HepG2 (cell line): ENCODE results near the gene ZNF764. TPM values are rescaled to one million over a fixed set of nuclear protein-coding genes. Genes with fewer than 3 reads are reported as not detected.

Source experiments
- ELF3 ChIP-seq: IDR thresholded peaks from 2 replicates; pipeline ENCODE4 v1.6.1; 2016; ENCODE audit warnings: missing genetic modification reagents, missing compliant biosample characterization
- KDM6A ChIP-seq: IDR thresholded peaks from 2 replicates; pipeline ENCODE4 v1.6.1; 2016; ENCODE audit warnings: low read depth
- LCORL ChIP-seq, 2 experiments: fragments of 450-650 bp in 1 of 2; sonication (generic) in 1 of 2; formaldehyde crosslinking in 1 of 2; IDR thresholded peaks; 2 replicates each; pipeline versions ENCODE4 v1.5.0 to v1.6.1; 2017 to 2020; ENCODE audit warnings: antibody characterized with exemption in 1 of 2, missing genetic modification reagents in 1 of 2
- RXRA ChIP-seq: sonication (generic); formaldehyde crosslinking; IDR thresholded peaks from 2 replicates; pipeline ENCODE4 v1.5.1; 2020; ENCODE audit warnings: missing genetic modification reagents
- SRY ChIP-seq: sonication (generic); formaldehyde crosslinking; IDR thresholded peaks from 2 replicates; pipeline ENCODE4 v1.8.0; 2022; ENCODE audit warnings: mild to moderate bottlenecking, missing genetic modification reagents
- TAF1 ChIP-seq: sonication (generic); formaldehyde crosslinking; IDR thresholded peaks from 2 replicates; pipeline ENCODE4 v1.4.0; 2020; ENCODE audit warnings: missing genetic modification reagents
- ZNF317 ChIP-seq: sonication (generic); formaldehyde crosslinking; IDR thresholded peaks from 2 replicates; pipeline ENCODE4 v1.5.0; 2020; ENCODE audit warnings: mild to moderate bottlenecking, missing genetic modification reagents
- ZNF44 ChIP-seq: sonication (generic); formaldehyde crosslinking; IDR thresholded peaks from 2 replicates; pipeline ENCODE4 v1.5.1; 2020; ENCODE audit warnings: mild to moderate bottlenecking, missing genetic modification reagents
- ZNF616 ChIP-seq: sonication (generic); formaldehyde crosslinking; IDR thresholded peaks from 2 replicates; pipeline ENCODE4 v1.5.0; 2020; ENCODE audit warnings: low read depth, mild to moderate bottlenecking, missing genetic modification reagents
- ZNF782 ChIP-seq: sonication (generic); formaldehyde crosslinking; IDR thresholded peaks from 2 replicates; pipeline ENCODE4 v1.4.0; 2020; ENCODE audit warnings: missing genetic modification reagents, mild to moderate bottlenecking, borderline replicate concordance
- ZSCAN9 ChIP-seq: IDR thresholded peaks from 2 replicates; pipeline ENCODE4 v1.6.1; 2016; ENCODE audit warnings: borderline replicate concordance
- polyA plus RNA-seq, 8 experiments: library from polyadenylated mRNA; depleted of rRNA in 3 of 8; stranded (reverse) in 7 of 8; unstranded in 1 of 8; fragments of >200 nt; fragmentation: Illumina TruSeq in 4 of 8; extraction: Trizol in 4 of 8; gene quantifications; 2 replicates each; pipeline versions ENCODE4 v1.2.1 to v1.2.3, GENCODE V29; 2011 to 2016; ENCODE audit warnings: low read depth in 4 of 8, missing spikeins in 1 of 8, mixed read lengths in 1 of 8; ENCODE audit not compliant: insufficient read depth in 1 of 8
- total RNA-seq, 5 experiments: library from RNA; depleted of rRNA; stranded (reverse); fragments of >200 nt; fragmentation: Illumina TruSeq; extraction: Trizol; gene quantifications; 2 replicates each; pipeline ENCODE4 v1.2.3, GENCODE V29; 2016; ENCODE audit warnings: low read depth in 1 of 5
- TF ChIP-seq, protein P1 (sequence below): sonication (generic); formaldehyde crosslinking; IDR thresholded peaks from 2 replicates; pipeline ENCODE4 v1.8.0; 2023; ENCODE audit warnings: mild to moderate bottlenecking, missing genetic modification reagents
- TF ChIP-seq, protein P2 (sequence below): sonication (generic); formaldehyde crosslinking; IDR thresholded peaks from 2 replicates; pipeline ENCODE4 v1.4.0; 2020; ENCODE audit warnings: missing genetic modification reagents, borderline replicate concordance
- TF ChIP-seq, protein P3 (sequence below): sonication (generic); formaldehyde crosslinking; IDR thresholded peaks from 2 replicates; pipeline ENCODE4 v1.8.1; 2023; ENCODE audit warnings: missing genetic modification reagents, inconsistent platforms, borderline replicate concordance
- TF ChIP-seq, protein P4 (sequence below): sonication (generic); formaldehyde crosslinking; IDR thresholded peaks from 2 replicates; pipeline ENCODE4 v1.5.0; 2020; ENCODE audit warnings: missing genetic modification reagents
- TF ChIP-seq, protein P5 (sequence below): sonication (generic); formaldehyde crosslinking; IDR thresholded peaks from 2 replicates; pipeline ENCODE4 v1.4.0; 2020; ENCODE audit warnings: mild to moderate bottlenecking, missing genetic modification reagents, borderline replicate concordance
- TF ChIP-seq, protein P6 (sequence below), 2 experiments: IDR thresholded peaks; 2 replicates each; pipeline ENCODE4 v1.6.1; 2011 to 2012; ENCODE audit warnings: low read length in 2 of 2, borderline replicate concordance in 1 of 2, low read depth in 1 of 2, mild to moderate bottlenecking in 1 of 2, moderate library complexity in 1 of 2

The ZNF764 gene
- total and polyA plus RNA-seq, 2 of the 13 experiments (the other 11 are each of a cell fraction or from before 2014, with no cell fraction given) = 4.1 to 9.1 TPM

DNA sequence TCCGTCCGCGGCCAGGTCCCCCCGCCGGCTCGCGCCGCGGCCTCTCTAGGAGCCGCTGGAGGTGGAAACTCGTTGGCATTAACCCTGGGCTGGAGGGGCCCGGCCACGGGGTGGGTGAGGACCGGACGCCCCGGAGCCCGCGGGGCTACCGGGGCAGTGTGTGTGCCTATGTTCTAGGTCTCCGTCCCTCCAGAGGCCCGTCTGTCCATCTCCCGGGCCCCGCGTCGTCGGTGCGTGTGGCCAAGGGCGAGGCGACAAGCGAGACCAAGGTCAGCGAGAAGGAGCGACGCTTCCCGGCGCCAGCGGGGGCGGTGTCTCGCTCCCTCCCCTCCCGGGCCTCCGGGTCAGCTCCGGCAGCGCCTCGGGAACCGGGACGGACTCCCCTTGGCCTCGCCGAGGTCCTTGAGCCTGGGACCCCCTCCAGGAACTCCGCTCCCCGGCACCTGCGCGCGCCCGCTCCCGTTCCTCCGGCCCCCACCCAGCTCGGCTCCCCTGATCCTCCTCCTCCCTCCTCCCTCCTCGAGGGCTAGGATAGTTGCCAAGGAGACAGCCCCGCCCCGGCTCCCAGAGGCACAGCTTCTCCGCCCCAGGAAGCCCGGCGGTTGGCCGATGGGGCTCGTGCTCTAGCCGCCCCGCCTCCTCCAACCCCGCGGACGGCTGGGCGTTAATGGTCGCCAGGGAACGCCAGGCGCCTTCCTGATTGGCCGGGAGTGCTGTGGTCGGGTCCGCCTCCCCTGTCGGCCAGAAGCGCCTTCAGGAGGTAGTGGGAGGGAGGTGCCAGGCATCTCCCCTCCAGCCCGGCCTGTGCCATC, 31.1 kb downstream of the ZNF764 start (continued):
- TF ChIP-seq, protein P1, sequence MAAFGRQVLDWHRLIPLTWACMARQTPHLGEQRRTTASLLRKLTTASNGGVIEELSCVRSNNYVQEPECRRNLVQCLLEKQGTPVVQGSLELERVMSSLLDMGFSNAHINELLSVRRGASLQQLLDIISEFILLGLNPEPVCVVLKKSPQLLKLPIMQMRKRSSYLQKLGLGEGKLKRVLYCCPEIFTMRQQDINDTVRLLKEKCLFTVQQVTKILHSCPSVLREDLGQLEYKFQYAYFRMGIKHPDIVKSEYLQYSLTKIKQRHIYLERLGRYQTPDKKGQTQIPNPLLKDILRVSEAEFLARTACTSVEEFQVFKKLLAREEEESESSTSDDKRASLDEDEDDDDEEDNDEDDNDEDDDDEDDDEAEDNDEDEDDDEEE (CRISPR knock-in tag) = peak; percentile 94
- TF ChIP-seq, protein P2, sequence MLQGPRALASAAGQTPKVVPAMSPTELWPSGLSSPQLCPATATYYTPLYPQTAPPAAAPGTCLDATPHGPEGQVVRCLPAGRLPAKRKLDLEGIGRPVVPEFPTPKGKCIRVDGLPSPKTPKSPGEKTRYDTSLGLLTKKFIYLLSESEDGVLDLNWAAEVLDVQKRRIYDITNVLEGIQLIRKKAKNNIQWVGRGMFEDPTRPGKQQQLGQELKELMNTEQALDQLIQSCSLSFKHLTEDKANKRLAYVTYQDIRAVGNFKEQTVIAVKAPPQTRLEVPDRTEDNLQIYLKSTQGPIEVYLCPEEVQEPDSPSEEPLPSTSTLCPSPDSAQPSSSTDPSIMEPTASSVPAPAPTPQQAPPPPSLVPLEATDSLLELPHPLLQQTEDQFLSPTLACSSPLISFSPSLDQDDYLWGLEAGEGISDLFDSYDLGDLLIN = no peak; the same call in 1 of the 2 replicates
- TF ChIP-seq, protein P3, sequence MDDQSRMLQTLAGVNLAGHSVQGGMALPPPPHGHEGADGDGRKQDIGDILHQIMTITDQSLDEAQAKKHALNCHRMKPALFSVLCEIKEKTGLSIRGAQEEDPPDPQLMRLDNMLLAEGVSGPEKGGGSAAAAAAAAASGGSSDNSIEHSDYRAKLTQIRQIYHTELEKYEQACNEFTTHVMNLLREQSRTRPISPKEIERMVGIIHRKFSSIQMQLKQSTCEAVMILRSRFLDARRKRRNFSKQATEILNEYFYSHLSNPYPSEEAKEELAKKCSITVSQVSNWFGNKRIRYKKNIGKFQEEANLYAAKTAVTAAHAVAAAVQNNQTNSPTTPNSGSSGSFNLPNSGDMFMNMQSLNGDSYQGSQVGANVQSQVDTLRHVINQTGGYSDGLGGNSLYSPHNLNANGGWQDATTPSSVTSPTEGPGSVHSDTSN (CRISPR knock-in tag) = no peak
- TF ChIP-seq, protein P4, sequence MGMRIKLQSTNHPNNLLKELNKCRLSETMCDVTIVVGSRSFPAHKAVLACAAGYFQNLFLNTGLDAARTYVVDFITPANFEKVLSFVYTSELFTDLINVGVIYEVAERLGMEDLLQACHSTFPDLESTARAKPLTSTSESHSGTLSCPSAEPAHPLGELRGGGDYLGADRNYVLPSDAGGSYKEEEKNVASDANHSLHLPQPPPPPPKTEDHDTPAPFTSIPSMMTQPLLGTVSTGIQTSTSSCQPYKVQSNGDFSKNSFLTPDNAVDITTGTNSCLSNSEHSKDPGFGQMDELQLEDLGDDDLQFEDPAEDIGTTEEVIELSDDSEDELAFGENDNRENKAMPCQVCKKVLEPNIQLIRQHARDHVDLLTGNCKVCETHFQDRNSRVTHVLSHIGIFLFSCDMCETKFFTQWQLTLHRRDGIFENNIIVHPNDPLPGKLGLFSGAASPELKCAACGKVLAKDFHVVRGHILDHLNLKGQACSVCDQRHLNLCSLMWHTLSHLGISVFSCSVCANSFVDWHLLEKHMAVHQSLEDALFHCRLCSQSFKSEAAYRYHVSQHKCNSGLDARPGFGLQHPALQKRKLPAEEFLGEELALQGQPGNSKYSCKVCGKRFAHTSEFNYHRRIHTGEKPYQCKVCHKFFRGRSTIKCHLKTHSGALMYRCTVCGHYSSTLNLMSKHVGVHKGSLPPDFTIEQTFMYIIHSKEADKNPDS (CRISPR knock-in tag) = 0 out of 2 replicates have a peak, but pooled peaks have one; percentile 36
- TF ChIP-seq ZSCAN9 = peak; percentile 37; the same call in 1 of the 2 replicates
- TF ChIP-seq LCORL (IDR thresholded peaks at IDR 0.05) = no peak
- TF ChIP-seq LCORL (CRISPR knock-in tag; IDR thresholded peaks at IDR 0.05) = peak; percentile 81
- TF ChIP-seq ZNF782 (CRISPR knock-in tag) = no peak
- no peak for TF ChIP-seq ELF3 (CRISPR knock-in tag)
- no peak; the same call in 1 of the 2 replicates for TF ChIP-seq KDM6A
- no peak for TF ChIP-seq ZNF44
- TF ChIP-seq, protein P5, sequence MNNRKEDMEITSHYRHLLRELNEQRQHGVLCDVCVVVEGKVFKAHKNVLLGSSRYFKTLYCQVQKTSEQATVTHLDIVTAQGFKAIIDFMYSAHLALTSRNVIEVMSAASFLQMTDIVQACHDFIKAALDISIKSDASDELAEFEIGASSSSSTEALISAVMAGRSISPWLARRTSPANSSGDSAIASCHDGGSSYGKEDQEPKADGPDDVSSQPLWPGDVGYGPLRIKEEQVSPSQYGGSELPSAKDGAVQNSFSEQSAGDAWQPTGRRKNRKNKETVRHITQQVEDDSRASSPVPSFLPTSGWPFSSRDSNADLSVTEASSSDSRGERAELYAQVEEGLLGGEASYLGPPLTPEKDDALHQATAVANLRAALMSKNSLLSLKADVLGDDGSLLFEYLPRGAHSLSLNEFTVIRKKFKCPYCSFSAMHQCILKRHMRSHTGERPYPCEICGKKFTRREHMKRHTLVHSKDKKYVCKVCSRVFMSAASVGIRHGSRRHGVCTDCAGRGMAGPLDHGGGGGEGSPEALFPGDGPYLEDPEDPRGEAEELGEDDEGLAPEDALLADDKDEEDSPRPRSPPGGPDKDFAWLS = no peak
- TF ChIP-seq RXRA (CRISPR knock-in tag) = peak; percentile 61; the same call in 1 of the 2 replicates
- TF ChIP-seq, protein P6, sequence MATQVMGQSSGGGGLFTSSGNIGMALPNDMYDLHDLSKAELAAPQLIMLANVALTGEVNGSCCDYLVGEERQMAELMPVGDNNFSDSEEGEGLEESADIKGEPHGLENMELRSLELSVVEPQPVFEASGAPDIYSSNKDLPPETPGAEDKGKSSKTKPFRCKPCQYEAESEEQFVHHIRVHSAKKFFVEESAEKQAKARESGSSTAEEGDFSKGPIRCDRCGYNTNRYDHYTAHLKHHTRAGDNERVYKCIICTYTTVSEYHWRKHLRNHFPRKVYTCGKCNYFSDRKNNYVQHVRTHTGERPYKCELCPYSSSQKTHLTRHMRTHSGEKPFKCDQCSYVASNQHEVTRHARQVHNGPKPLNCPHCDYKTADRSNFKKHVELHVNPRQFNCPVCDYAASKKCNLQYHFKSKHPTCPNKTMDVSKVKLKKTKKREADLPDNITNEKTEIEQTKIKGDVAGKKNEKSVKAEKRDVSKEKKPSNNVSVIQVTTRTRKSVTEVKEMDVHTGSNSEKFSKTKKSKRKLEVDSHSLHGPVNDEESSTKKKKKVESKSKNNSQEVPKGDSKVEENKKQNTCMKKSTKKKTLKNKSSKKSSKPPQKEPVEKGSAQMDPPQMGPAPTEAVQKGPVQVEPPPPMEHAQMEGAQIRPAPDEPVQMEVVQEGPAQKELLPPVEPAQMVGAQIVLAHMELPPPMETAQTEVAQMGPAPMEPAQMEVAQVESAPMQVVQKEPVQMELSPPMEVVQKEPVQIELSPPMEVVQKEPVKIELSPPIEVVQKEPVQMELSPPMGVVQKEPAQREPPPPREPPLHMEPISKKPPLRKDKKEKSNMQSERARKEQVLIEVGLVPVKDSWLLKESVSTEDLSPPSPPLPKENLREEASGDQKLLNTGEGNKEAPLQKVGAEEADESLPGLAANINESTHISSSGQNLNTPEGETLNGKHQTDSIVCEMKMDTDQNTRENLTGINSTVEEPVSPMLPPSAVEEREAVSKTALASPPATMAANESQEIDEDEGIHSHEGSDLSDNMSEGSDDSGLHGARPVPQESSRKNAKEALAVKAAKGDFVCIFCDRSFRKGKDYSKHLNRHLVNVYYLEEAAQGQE (IDR thresholded peaks at IDR 0.05; ENCODE audit: borderline replicate concordance in 1 of 2, low read depth in 1 of 2, low read length in 2 of 2) = no peak
- TF ChIP-seq SRY (CRISPR knock-in tag) = peak; percentile 68
- peak; percentile 71 for TF ChIP-seq TAF1 (CRISPR knock-in tag)
- TF ChIP-seq ZNF616 (CRISPR knock-in tag) = peak; percentile 62; the same call in 1 of the 2 replicates
- TF ChIP-seq ZNF317 (CRISPR knock-in tag) = peak; percentile 80; the same call in 1 of the 2 replicates
